Ureter (tissue), 1 donor: Measurements from ENCODE around the gene SYNE4. TPM values are rescaled to one million over a fixed set of nuclear protein-coding genes. Genes with fewer than 3 reads are reported as not detected.
"Not testable (repeated sequence)": the region's sequence is repeated elsewhere in the genome, so short reads cannot be mapped to it uniquely, and the experiment has no call there.

Experiments
- DNase-seq: peaks from one replicate; pipeline ENCODE4 v3.0.0-alpha.2; 2020; ENCODE audit warnings: low spot score
- total RNA-seq: library from RNA; stranded (reverse); gene quantifications from one replicate; pipeline ENCODE4 v1.2.4, GENCODE V29; 2023
- donor health status: DM: yes; HTN: yes; CAD: no.

The SYNE4 gene
- 4.1 TPM for total RNA-seq

GRCh38 chr19:36008336-36008978, at the start of gene SYNE4:
Gene SYNE4, minus strand, starts transcription at chr19:36008813. Its CDS starts 132 bp downstream, at chr19:36008681.
- no peak for DNase-seq

DNA sequence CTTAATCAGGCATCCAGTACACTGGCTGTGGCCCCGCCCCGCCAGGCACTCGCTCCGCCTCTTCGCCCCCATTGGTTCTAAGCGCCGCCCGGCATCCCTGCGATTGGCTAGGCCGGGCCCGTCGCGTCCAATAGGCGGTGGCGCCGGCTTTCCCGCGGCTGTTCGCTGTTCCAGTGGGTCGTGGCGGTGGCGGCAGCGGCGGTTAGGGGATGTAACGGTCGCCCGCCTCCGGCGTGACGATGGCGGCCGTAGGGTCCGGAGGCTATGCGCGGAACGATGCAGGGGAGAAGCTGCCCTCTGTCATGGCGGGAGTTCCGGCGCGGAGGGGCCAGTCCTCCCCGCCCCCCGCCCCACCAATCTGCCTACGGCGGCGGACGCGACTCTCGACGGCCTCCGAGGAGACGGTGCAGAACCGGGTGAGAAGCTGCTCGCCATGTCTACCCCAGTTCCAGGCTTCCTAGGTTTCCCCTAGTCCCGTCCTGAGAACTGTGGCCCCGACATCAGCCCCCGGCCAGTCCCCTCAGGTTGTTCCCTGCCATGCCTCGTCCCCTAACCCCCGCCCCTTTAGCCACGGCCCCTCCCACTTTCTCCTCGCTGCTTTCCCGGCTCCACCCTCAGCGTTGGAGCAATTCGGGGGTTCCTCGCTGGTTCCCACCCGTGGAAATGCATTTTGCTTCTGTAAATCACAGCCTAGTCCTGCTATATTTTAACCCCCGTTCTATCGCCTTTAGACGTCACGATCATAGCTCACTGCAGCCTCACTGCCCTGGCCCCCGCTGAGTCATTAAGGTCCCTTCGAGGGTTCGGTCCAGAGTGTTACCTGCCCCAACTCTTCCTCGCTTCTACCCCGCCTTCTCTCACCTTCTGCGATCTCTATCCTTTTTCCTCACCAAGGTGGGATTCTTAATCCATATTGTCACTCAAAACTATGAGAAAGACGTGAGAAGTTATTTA, 46.4 kb upstream of the SYNE4 start, which contains the start of gene WDR62:
Gene WDR62 (plus strand): TSS at position 165 of the 954 bp plus-strand sequence. CDS start 75 bp downstream, at position 240.
- DNase-seq = peak; percentile 94

DNA sequence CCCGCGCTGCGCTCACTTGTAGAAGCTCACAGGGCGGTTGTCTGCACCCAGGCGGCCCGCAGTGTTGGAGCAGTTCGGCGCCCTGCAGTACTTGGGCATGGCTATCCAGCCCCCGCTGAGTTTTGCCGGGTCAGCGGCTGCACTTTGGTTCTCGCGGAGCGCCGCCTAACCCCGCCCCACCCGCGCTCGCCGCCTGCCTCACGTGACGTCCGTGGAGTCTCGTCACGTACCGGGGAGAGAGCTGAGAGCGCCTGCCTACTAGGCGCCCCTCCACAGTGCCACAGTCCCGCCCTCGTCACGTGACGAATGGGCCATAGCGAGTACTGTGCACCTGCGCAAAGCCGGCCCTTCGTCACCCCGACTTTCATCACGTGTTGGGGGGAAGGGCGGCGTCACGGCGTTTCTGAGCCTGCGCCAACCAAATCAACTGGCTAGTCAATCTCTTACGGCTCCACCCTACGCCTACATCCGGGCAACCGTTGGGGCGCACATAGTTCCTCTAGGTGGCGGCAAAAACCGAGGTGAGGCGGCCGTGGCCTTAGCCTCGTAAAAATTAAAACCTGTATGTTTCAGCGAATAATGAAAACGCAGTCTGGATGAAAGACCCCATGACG, 45.6 kb upstream of the SYNE4 start, which contains the start of gene THAP8:
Gene THAP8 (minus strand): TSS at position 167 of the 614 bp plus-strand sequence. CDS start 68 bp downstream, at position 99.
- peak; percentile 100 for DNase-seq

DNA sequence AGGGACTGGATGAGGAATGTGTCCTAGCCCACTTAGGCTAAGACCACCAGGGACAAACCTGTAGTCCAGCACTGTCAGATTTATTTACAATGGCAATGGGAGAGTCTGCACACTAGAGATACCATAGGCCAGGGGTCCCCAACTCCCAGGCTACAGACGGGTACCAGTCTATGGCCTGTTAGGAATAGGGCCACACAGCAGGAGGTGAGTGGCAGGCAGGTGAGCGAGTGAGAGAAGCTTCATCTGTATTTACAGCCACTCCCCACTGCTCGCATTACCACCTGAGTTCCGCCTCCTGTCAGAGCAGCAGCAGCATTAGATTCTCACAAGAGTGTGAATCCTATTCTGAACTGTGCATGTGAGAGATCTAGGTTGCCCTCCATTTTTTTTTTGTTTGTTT, 43.0 kb upstream of the SYNE4 start:
- no peak for DNase-seq

GRCh38 chr19:36051236-36051635, 42.6 kb upstream of the SYNE4 start:
- no peak for DNase-seq

GRCh38 chr19:36049080-36049698, 40.6 kb upstream of the SYNE4 start:
- DNase-seq = no peak

DNA sequence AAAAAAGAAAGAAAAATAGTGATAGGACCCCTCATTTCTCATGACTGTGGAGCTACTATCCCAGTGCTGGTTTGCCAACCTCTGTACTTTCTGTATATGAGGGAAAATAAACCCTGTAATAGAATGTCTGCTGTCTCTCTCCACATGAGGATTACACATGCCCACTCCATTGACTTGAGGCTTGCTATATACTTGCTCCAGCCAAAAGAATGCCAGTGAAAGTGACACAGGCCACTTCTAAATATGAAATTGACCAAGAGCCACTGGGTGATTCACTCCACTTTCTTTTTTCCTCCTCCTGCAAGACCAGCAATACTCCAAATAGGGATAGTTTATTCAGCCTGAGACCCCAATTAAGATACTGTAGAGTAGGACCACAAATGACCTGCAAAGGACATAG, 39.2 kb upstream of the SYNE4 start:
- no peak for DNase-seq

DNA sequence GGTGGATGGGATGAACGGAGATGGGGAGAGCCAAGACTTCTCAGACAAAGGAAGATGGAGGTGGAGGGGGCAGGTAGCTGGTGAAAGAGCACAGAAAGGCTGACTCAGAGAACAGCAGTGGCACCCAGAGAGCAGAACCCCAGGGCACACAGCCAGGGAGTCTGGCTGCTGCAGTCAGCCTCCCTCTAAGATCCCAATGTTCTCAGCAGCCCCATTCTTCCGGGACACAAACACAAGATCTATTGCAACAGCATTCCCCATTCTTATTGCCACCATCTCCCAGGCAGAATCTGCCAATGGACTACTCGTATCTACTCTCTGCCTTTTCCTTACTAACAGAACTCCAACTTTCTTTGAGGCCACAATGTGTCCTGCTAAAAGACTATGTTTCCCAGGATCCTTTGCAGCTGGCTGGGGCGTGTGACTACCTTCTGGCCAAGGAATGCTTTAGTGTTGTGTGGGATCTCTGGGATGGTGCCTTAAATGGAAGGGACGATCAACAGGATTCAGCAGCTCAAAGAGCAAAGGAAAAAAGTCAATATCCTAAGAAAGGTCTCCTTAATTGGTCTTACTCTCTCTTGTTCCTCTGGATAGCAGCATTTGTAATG, 37.9 kb upstream of the SYNE4 start:
- no peak for DNase-seq

DNA sequence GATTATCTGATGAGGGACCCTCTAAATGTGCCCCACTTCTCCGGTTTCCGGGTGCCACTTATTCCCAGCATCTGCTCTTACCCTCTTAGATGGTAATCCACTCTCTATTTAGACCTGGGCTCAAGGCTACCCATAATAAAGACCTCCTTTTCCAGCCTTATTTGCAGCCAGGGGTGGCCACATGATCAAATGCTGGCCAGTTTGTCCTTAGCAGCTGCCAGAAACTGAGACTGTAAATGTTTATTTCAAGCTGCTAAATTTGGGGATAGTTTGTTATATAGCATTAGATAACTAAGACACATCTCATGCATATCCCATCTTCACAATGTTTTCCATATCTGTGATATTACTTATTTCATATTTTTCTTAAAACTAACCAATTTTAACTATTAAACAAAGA, 35.3 kb upstream of the SYNE4 start:
- DNase-seq = no peak

DNA sequence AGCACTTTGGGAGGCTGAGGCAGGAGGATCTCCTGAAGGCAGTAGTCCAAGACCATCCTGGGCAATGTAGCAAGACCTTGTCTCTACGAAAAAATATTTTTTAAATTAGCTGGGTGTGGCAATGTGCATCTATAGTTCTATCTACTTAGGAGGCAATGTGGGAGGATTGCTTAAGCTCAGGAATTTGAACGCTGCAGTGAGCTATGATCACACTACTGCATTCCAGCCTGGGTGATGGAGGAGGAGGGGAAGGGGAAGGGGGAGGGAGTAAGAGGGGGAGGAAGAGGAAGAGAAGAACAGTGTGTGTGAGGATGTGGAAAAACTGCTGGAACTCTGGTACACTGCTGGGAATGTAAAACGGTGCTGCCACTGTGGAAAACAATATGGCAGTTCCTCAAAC, 33.2 kb upstream of the SYNE4 start:
- no peak for DNase-seq

DNA sequence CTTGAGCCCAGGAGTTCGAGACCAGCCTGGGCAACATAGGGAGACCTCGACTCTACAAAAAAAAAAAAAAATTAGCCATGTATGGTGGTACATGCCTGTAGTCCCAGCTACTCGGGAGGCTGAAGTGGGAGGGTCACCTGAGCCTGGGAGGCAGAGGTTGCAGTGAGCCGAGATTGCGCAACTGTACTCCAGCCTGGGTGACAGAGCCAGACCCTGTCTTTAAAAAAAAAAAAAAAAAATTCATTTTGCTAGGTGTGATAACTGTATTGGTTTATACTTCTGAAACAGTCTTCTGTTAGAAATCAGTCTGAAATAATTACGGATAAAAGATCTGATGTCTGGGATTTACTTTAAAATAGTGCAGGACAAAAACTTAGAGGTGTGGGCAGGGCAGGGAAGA, 32.5 kb upstream of the SYNE4 start:
- DNase-seq = not testable (repeated sequence)

- DNase-seq = no peak
Observed at GRCh38 chr19:36040495-36040894, 31.9 kb upstream of the SYNE4 start.

DNA sequence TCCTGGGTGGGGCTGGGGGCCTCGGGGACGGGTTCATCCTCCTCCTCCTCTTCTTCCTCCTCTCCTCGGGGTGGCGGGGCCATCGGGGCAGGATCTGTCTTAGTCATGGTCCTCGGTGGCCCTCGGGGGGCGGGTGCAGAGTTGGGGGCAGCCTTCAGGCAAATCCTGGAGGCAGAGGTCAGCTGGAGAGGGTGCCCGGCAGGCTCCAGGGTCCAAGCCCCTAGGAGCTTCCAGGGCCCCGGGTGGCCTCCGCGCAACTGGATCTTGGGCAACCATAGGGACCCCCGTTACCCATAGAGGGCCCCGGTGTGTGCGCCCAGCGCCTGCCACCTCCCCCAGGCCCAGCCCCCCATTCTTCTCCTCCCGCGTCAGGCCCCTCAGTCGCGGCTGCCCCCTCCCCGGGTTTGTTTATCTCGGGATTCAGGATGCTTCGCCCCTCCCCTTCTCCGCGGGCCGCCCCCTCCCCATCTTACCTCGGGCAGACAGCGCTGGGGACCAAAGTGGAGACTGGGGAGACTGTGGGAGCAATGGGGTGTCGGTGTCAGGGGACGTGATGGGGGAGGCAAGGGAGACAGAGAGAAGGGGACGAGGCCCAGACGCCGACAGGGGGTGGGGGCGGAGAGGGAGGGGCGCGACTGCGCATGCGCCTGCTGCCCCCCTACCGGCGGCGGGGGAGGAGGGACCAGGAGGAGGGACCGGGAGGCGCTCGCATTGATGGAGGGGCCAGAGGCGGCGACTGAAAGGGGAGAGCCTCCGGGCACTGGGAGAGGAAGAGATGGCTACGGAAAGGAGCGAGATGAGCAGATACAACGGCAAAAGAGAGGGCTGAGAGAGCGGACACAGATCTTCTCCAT, 23.9 kb upstream of the SYNE4 start, which contains the start of gene CLIP3:
Gene CLIP3 (minus strand): TSS at position 623 of the 854 bp plus-strand sequence. CDS start 516 bp downstream, at position 107.
- DNase-seq = peak; percentile 73

- DNase-seq = no peak
Observed at GRCh38 chr19:36031308-36031707, 22.7 kb upstream of the SYNE4 start.

GRCh38 chr19:36030264-36031148, 21.9 kb upstream of the SYNE4 start:
- no peak for DNase-seq

DNA sequence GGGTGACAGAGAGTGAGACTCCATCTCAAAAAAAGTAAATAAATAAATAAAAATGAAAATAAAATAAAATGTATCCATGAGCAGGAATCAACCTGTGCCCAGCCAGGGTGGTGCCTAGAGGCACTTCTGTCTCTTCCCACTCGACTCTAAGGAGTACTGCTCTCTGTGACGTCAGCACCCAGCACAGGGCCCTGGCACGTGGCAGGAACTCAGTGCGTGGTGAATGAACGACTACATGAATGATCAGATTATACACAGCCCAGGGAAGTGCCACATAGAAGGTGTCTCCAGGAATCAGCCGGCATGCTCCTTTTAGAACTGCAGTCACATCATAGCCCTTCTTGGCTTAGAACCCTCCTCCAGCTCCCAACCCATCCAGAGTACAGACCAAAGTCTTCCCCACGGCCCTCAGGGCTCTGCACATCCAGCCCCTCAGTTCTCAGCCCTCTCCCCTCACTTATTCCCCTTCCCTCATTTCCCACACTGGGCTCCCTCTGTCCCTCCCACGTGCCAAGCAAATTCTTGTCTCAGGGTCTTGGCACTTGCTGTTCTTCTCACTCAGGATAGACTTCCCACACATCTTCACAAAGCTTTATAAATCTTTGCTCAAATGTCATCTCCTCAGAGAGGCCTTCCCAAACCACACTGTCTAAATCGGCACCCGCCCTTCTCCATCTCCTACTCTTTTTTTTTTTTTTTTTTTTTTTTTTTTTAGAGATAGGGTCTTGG, 19.9 kb upstream of the SYNE4 start:
- DNase-seq = no peak

DNA sequence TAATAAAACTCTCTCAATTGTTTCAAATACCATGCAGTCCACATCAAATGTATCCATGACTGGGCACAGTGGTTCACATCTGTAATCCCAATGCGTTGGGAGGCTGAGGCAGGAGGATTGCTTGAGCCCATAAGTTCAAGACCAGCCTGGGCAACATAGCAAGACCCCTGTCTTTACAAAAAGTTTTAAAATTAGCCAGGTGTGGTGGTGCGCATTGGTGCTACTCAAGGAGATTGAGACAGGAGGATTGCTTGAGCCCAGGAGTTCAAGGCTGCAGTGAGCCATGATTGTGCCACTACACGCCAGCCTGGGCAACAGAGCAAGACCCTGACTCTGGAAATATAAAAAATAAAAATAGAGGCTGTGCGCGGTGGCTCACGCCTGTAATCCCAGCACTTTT, 19.1 kb upstream of the SYNE4 start:
- DNase-seq = no peak

GRCh38 chr19:36026091-36026876, 17.7 kb upstream of the SYNE4 start:
- DNase-seq = no peak
